Hepatocyte (in vitro differentiated cells): Measurements from ENCODE around the gene BORCS6. TPM values are rescaled to one million over a fixed set of nuclear protein-coding genes. Genes with fewer than 3 reads are reported as not detected.

Experiments used
- DNase-seq: peaks from one replicate; pipeline ENCODE4 v3.0.0-alpha.2; 2016; ENCODE audit warnings: low spot score
- H2AFZ ChIP-seq: fragments of 200-600 bp; sonication (generic); 2 replicates; pipeline ENCODE4 v1.6.0; 2016; ENCODE audit warnings: antibody characterized with exemption, mild to moderate bottlenecking
- H3K27ac ChIP-seq: fragments of 200-600 bp; sonication (generic); 2 replicates; pipeline ENCODE4 v1.5.1; 2016; ENCODE audit warnings: mild to moderate bottlenecking
- H3K27me3 ChIP-seq: fragments of 200-600 bp; sonication (generic); 2 replicates; pipeline ENCODE4 v1.6.1; 2016
- H3K36me3 ChIP-seq: fragments of 200-600 bp; sonication (generic); replicated peaks from 2 replicates; pipeline ENCODE4 v1.5.1; 2016; ENCODE audit warnings: low read depth; ENCODE audit not compliant: insufficient read depth
- H3K4me1 ChIP-seq: fragments of 200-600 bp; sonication (generic); 2 replicates; pipeline ENCODE4 v1.5.1; 2016; ENCODE audit warnings: mild to moderate bottlenecking, moderate library complexity; ENCODE audit not compliant: insufficient read depth
- H3K4me2 ChIP-seq: fragments of 200-600 bp; sonication (generic); 2 replicates; pipeline ENCODE4 v1.6.0; 2016
- H3K4me3 ChIP-seq: fragments of 200-600 bp; sonication (generic); 2 replicates; pipeline ENCODE4 v1.5.1; 2016; ENCODE audit warnings: mild to moderate bottlenecking
- H3K79me2 ChIP-seq: fragments of 200-600 bp; sonication (generic); 2 replicates; pipeline ENCODE4 v1.6.0; 2017; ENCODE audit warnings: mild to moderate bottlenecking
- H3K9me2 ChIP-seq: fragments of 200-600 bp; sonication (generic); replicated peaks from 2 replicates; pipeline ENCODE4 v1.6.0; 2017; ENCODE audit warnings: mild to moderate bottlenecking; ENCODE audit not compliant: insufficient read depth
- H3K9me3 ChIP-seq: fragments of 200-600 bp; sonication (generic); 2 replicates; pipeline ENCODE4 v1.5.1; 2016; ENCODE audit warnings: low read depth, mild to moderate bottlenecking
- H4K20me1 ChIP-seq: fragments of 200-600 bp; sonication (generic); 2 replicates; pipeline ENCODE4 v1.6.0; 2016; ENCODE audit warnings: mild to moderate bottlenecking; ENCODE audit not compliant: insufficient read depth, poor library complexity, severe bottlenecking
- CTCF ChIP-seq: fragments of 200-600 bp; sonication (generic); IDR thresholded peaks from 2 replicates; pipeline ENCODE4 v1.5.1; 2016; ENCODE audit warnings: antibody characterized with exemption, mild to moderate bottlenecking; ENCODE audit not compliant: poor library complexity
- EZH2 ChIP-seq: fragments of 200-600 bp; sonication (generic); IDR thresholded peaks from 2 replicates; pipeline ENCODE4 v1.6.1; 2016; ENCODE audit warnings: antibody characterized with exemption, mild to moderate bottlenecking, borderline replicate concordance
- EZH2phosphoT487 ChIP-seq: fragments of 200-600 bp; sonication (generic); IDR thresholded peaks from one replicate; pipeline ENCODE4 v1.6.1; 2018; ENCODE audit warnings: antibody characterized with exemption, mild to moderate bottlenecking, low read depth, moderate library complexity; ENCODE audit not compliant: unreplicated experiment, severe bottlenecking
- WGBS: methylation state at CpG from one replicate; pipeline ENCODE4 v1.1.6; 2016; ENCODE audit warnings: low lambda C conversion rate; ENCODE audit errors: missing lambda C conversion rate; 5-methylcytosine and 5-hydroxymethylcytosine counted together
- polyA plus RNA-seq: library from polyadenylated mRNA; unstranded; fragments of >200 nt; fragmentation: Nextera tagmentation; extraction: Ambion mirVana; gene quantifications from 2 replicates; pipeline ENCODE4 v1.2.1, GENCODE V29; 2016
- total RNA-seq: library from RNA; depleted of rRNA; stranded (reverse); fragments of >200 nt; gene quantifications from 2 replicates; pipeline ENCODE4 v1.2.3, GENCODE V29; 2014

Gene BORCS6
- total and polyA plus RNA-seq, 2 experiments from 2014 or later, result 9.4 to 10.2 TPM

DNA sequence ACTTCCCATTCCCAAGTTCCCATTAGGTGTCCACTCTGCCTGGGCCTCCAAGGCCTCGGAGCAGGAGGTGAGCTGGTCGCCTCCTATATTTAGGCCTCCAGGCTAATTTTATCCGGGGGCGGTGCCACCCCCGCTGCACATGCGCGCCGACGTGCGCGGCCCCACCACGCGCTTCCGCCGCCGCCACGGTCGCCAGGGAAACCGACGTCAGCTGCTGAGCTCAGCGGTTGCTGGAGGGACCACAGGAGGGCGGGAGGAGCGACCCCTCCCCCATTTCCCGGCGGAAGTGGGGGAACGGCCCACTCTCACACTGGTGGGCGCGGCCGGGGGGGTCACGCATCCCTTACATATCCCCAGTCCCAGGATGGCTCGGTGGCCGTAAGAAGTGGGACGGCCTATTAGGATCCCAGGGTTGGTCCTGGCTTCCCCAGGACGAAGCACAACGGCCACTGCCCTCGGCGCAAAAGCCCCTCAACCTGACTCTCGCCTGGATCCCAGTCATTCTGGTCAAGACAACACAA is 38.8 kb downstream of the BORCS6 start:
- DNase-seq, result peak; percentile 93
- H3K4me1 ChIP-seq, result peaks cover 30% of the 10 kb centered on the region
- peak overlapping the region; percentile 87 for H3K4me2 ChIP-seq
- WGBS, result 2% methylated on average over 37 of the region's 38 CpGs
- no peaks in the 10 kb centered on the region for H3K36me3 ChIP-seq
- no peaks in the 10 kb centered on the region for H3K9me3 ChIP-seq
- peaks cover 53% of the 10 kb centered on the region for H3K79me2 ChIP-seq
- H3K27me3 ChIP-seq, result no peaks in the 10 kb centered on the region
- no peak for TF ChIP-seq EZH2
- no peak for TF ChIP-seq CTCF
- TF ChIP-seq EZH2phosphoT487, result no peak
- H3K9me2 ChIP-seq, result no peaks in the 10 kb centered on the region
- H3K4me3 ChIP-seq, result peak overlapping the region; percentile 62
- no peak overlapping the region for H2AFZ ChIP-seq
- H3K27ac ChIP-seq, result peak overlapping the region; percentile 99
- H4K20me1 ChIP-seq, result peaks cover 54% of the 10 kb centered on the region

GRCh38 chr17:8150194-8151119 is 39.5 kb downstream of the BORCS6 start:
- peak; percentile 33 for DNase-seq
- Histone ChIP-seq H3K4me3 (peak overlapping the region; percentile 15), H3K4me2 (peak overlapping the region; percentile 87), H3K9me2 (no peaks in the 10 kb centered on the region), H4K20me1 (peaks cover 61% of the 10 kb centered on the region), H3K9me3 (no peaks in the 10 kb centered on the region), H2AFZ (no peak overlapping the region), H3K4me1 (peaks cover 30% of the 10 kb centered on the region), H3K36me3 (no peaks in the 10 kb centered on the region), H3K27me3 (no peaks in the 10 kb centered on the region), H3K27ac (peak overlapping the region; percentile 99), H3K79me2 (peaks cover 48% of the 10 kb centered on the region)
- no peak for TF ChIP-seq EZH2phosphoT487
- TF ChIP-seq CTCF, result no peak
- TF ChIP-seq EZH2, result no peak
- WGBS, result 89% methylated on average over 18 of the region's 18 CpGs

DNA sequence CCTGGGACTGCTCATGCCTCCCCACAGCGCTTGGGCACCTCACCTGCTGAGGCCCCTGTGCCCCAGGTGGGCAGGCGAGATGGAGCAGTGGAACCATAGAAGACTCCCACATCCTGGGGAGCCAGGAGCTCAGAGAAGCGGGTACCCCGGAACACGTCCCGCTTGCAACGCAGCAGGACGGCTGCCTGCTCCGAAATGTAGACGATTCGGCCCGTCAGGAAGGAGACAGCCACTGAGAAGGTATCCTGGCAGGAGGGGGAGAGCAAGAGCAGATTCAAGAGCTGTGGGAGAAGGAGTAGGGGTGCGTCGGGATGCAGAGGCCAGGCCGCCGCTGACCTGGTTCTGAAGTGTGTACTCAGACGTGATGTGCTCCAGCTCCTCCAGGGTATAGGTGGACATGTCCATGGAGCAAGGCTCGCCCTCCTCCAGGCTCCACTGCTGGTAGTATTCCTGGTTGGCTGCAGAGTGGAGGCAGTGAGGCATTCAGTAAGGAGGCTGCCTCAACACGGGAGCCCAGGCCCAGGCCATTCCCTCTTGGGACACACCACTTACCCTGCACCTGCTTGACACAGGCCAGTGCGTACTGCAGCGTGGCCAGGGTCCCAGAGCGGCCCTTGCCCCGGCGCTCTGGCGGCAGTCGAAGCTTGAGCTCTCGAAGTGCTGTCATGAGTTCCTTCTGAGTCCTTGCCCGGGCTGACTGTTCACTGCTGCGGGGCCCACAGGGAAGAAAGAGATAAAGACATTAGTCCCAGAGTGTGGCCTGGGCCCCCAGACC is 40.4 kb downstream of the BORCS6 start:
- no peaks in the 10 kb centered on the region for H3K9me3 ChIP-seq
- no peak for TF ChIP-seq EZH2phosphoT487
- no peak for TF ChIP-seq EZH2
- no peak for TF ChIP-seq CTCF
- no peak overlapping the region for H3K4me3 ChIP-seq
- H3K36me3 ChIP-seq, result no peaks in the 10 kb centered on the region
- H3K27me3 ChIP-seq, result no peaks in the 10 kb centered on the region
- H3K27ac ChIP-seq, result no peak overlapping the region
- 96% methylated on average over 28 of the region's 29 CpGs for WGBS
- H2AFZ ChIP-seq, result no peak overlapping the region
- no peak for DNase-seq
- peaks cover 62% of the 10 kb centered on the region for H4K20me1 ChIP-seq
- H3K9me2 ChIP-seq, result no peaks in the 10 kb centered on the region
- peaks cover 39% of the 10 kb centered on the region for H3K79me2 ChIP-seq
- H3K4me1 ChIP-seq, result peaks cover 22% of the 10 kb centered on the region
- no peak overlapping the region for H3K4me2 ChIP-seq
